Astrocyte (in vitro differentiated cells and primary cell): ENCODE measurements around the gene ZNF787. TPM values are rescaled to one million over a fixed set of nuclear protein-coding genes. Genes with fewer than 3 reads are reported as not detected.
"Not testable (repeated sequence)": the region's sequence is repeated elsewhere in the genome, so short reads cannot be mapped to it uniquely, and the experiment has no call there.

ENCODE experiments used
- DNase-seq: peaks from one replicate; pipeline ENCODE4 v3.0.0-alpha.2; 2010; ENCODE audit warnings: low read depth
- FAIRE-seq: peaks from 2 replicates; lab custom pipeline; 2011; peaks lifted over from hg19 to GRCh38; lab: Jason Lieb, UNC
- H2AFZ ChIP-seq: 2 replicates; pipeline ENCODE4 v1.6.0; 2012; ENCODE audit warnings: low read depth, low read length, inconsistent platforms
- H3K27ac ChIP-seq: 2 replicates; pipeline ENCODE4 v1.5.1; 2011; ENCODE audit warnings: low read depth, low read length, inconsistent platforms
- H3K27me3 ChIP-seq: 2 replicates; pipeline ENCODE4 v1.6.0; 2011; ENCODE audit warnings: low read length, inconsistent platforms; ENCODE audit not compliant: insufficient read depth
- H3K36me3 ChIP-seq: 2 replicates; pipeline ENCODE4 v1.5.1; 2011; ENCODE audit warnings: low read length, inconsistent platforms; ENCODE audit not compliant: insufficient read depth
- H3K4me1 ChIP-seq: 2 replicates; pipeline ENCODE4 v1.5.1; 2011; ENCODE audit warnings: low read length, inconsistent platforms; ENCODE audit not compliant: insufficient read depth
- H3K4me2 ChIP-seq: 2 replicates; pipeline ENCODE4 v1.6.0; 2012; ENCODE audit warnings: low read length, inconsistent platforms
- H3K4me3 ChIP-seq: 2 replicates; pipeline ENCODE4 v1.5.1; 2011; ENCODE audit warnings: low read depth, mild to moderate bottlenecking, low read length, inconsistent platforms; ENCODE audit not compliant: insufficient read depth
- H3K79me2 ChIP-seq: 2 replicates; pipeline ENCODE4 v1.6.0; 2012; ENCODE audit warnings: mild to moderate bottlenecking, low read length, inconsistent platforms; ENCODE audit not compliant: insufficient read depth
- H3K9ac ChIP-seq: 2 replicates; pipeline ENCODE4 v1.6.0; 2012; ENCODE audit warnings: mild to moderate bottlenecking, low read length, inconsistent platforms
- H3K9me3 ChIP-seq: 2 replicates; pipeline ENCODE4 v1.5.1; 2012; ENCODE audit warnings: low read depth, mild to moderate bottlenecking, low read length, inconsistent platforms; ENCODE audit not compliant: insufficient read depth
- H4K20me1 ChIP-seq: 2 replicates; pipeline ENCODE4 v1.6.0; 2012; ENCODE audit warnings: low read length, inconsistent platforms; ENCODE audit not compliant: insufficient read depth
- H3K27ac Mint-ChIP-seq: one replicate; pipeline ENCODE4 v1.8.0; 2021; ENCODE audit warnings: mild to moderate bottlenecking, mixed read lengths; ENCODE audit not compliant: unreplicated experiment
- H3K27me3 Mint-ChIP-seq: one replicate; pipeline ENCODE4 v1.8.0; 2021; ENCODE audit warnings: low read depth, mixed read lengths; ENCODE audit not compliant: unreplicated experiment
- H3K36me3 Mint-ChIP-seq: one replicate; pipeline ENCODE4 v1.8.0; 2021; ENCODE audit warnings: low read depth, mixed read lengths; ENCODE audit not compliant: unreplicated experiment
- H3K4me1 Mint-ChIP-seq: one replicate; pipeline ENCODE4 v1.8.0; 2021; ENCODE audit warnings: low read depth, mixed read lengths; ENCODE audit not compliant: unreplicated experiment
- H3K4me3 Mint-ChIP-seq: one replicate; pipeline ENCODE4 v1.8.0; 2021; ENCODE audit warnings: mild to moderate bottlenecking, moderate library complexity, mixed read lengths; ENCODE audit not compliant: unreplicated experiment
- H3K9me3 Mint-ChIP-seq: one replicate; pipeline ENCODE4 v1.8.0; 2021; ENCODE audit warnings: mild to moderate bottlenecking, mixed read lengths; ENCODE audit not compliant: unreplicated experiment
- CTCF ChIP-seq: IDR thresholded peaks from 2 replicates; pipeline ENCODE4 v1.5.1; 2011; ENCODE audit warnings: low read depth, mild to moderate bottlenecking, inconsistent platforms, low read length, moderate library complexity; ENCODE audit not compliant: insufficient read depth
- EZH2 ChIP-seq: IDR thresholded peaks from 2 replicates; pipeline ENCODE4 v1.6.1; 2012; ENCODE audit warnings: mild to moderate bottlenecking, low read length, inconsistent platforms; ENCODE audit not compliant: insufficient read depth
- total RNA-seq: library from RNA; stranded (reverse); gene quantifications from 2 replicates; pipeline ENCODE4 v1.2.1, GENCODE V29; 2021

ZNF787 gene
- total RNA-seq, 1 donor from 2014 or later: 36.3 TPM

GRCh38 chr19:56098731-56099568 is 22.1 kb downstream of the ZNF787 start:
- Histone ChIP-seq H4K20me1 (peaks cover 43% of the 10 kb centered on the region), H3K4me2 (no peak overlapping the region), H3K4me1 (no peaks in the 10 kb centered on the region), H3K27me3 (no peaks in the 10 kb centered on the region), H3K9me3 (no peaks in the 10 kb centered on the region), H3K4me3 (no peak overlapping the region), H3K36me3 (no peaks in the 10 kb centered on the region), H3K79me2 (peaks cover 47% of the 10 kb centered on the region), H3K9ac (no peak overlapping the region), H2AFZ (no peak overlapping the region), H3K27ac (no peak overlapping the region)
- Mint-ChIP-seq H3K27me3 (no peaks in the 10 kb centered on the region), H3K4me1 (no peaks in the 10 kb centered on the region), H3K4me3 (no peak overlapping the region), H3K36me3 (peaks cover under 1% of the 10 kb centered on the region), H3K9me3 (no peaks in the 10 kb centered on the region), H3K27ac (no peak overlapping the region)
- no peak for FAIRE-seq
- TF ChIP-seq EZH2: no peak
- no peak for TF ChIP-seq CTCF
- DNase-seq: no peak

- DNase-seq, H3K36me3 ChIP-seq, H3K9me3 ChIP-seq, H3K4me1 Mint-ChIP-seq, H3K4me3 ChIP-seq, H3K4me3 Mint-ChIP-seq, H3K4me1 ChIP-seq, H3K36me3 Mint-ChIP-seq, H3K9ac ChIP-seq, FAIRE-seq, H3K27ac Mint-ChIP-seq, H3K9me3 Mint-ChIP-seq, H3K4me2 ChIP-seq, H3K27me3 ChIP-seq, H2AFZ ChIP-seq, H3K27me3 Mint-ChIP-seq, H3K27ac ChIP-seq: not testable (repeated sequence)
- Histone ChIP-seq H3K79me2 (peaks cover 48% of the 10 kb centered on the region), H4K20me1 (peaks cover 40% of the 10 kb centered on the region)
Measured at GRCh38 chr19:56098237-56098636, 22.9 kb downstream of the ZNF787 start.

GRCh38 chr19:56097776-56098175 is 23.3 kb downstream of the ZNF787 start:
- H3K4me1 ChIP-seq: no peaks in the 10 kb centered on the region
- H3K9ac ChIP-seq: no peak overlapping the region
- Mint-ChIP-seq H3K4me3 (no peak overlapping the region), H3K27ac (no peak overlapping the region), H3K36me3 (peaks cover 11% of the 10 kb centered on the region), H3K4me1 (no peaks in the 10 kb centered on the region), H3K9me3 (no peaks in the 10 kb centered on the region), H3K27me3 (no peaks in the 10 kb centered on the region)
- DNase-seq (no peak), FAIRE-seq (no peak)
- H4K20me1 ChIP-seq: peaks cover 38% of the 10 kb centered on the region
- no peaks in the 10 kb centered on the region for H3K36me3 ChIP-seq
- no peaks in the 10 kb centered on the region for H3K27me3 ChIP-seq
- peaks cover 5% of the 10 kb centered on the region for H3K9me3 ChIP-seq
- no peak overlapping the region for H2AFZ ChIP-seq
- TF ChIP-seq EZH2 (no peak), CTCF (no peak)
- no peak overlapping the region for H3K4me2 ChIP-seq
- H3K79me2 ChIP-seq: peaks cover 48% of the 10 kb centered on the region
- no peak overlapping the region for H3K4me3 ChIP-seq
- H3K27ac ChIP-seq: no peak overlapping the region
